CD14-positive monocyte (primary cell): ENCODE measurements around the gene CLIP4. TPM values are rescaled to one million over a fixed set of nuclear protein-coding genes. Genes with fewer than 3 reads are reported as not detected.

Experiments used
- DNase-seq, 3 donors: peaks; one replicate each; pipeline ENCODE4 v3.0.0-alpha.2; 2011 to 2022
- H2AFZ ChIP-seq: 2 replicates; pipeline ENCODE4 v1.6.0; 2012; ENCODE audit warnings: mild to moderate bottlenecking, low read depth, low read length, inconsistent platforms; ENCODE audit not compliant: insufficient read depth, poor library complexity, severe bottlenecking
- H3K27ac ChIP-seq, 2 donors: 1 replicate in 1 of 2; 2 replicates in 1 of 2; pipeline ENCODE4 v1.5.1; 2012 to 2013; ENCODE audit warnings: low read length in 2 of 2, control low read depth in 1 of 2, inconsistent platforms in 1 of 2, low read depth in 1 of 2, mild to moderate bottlenecking in 1 of 2
- H3K27me3 ChIP-seq, 2 donors: one replicate each; pipeline versions ENCODE4 v1.6.0 to v1.6.1; 2011 to 2013; ENCODE audit warnings: low read length in 2 of 2; ENCODE audit not compliant: control insufficient read depth in 2 of 2, insufficient read depth in 2 of 2
- H3K36me3 ChIP-seq, 2 donors: replicated peaks in 1 of 2; 1 replicate in 1 of 2; 2 replicates in 1 of 2; pipeline versions ENCODE4 v1.5.1 to v1.6.1; 2012 to 2013; ENCODE audit warnings: low read length in 2 of 2, control low read depth in 1 of 2, inconsistent platforms in 1 of 2, mild to moderate bottlenecking in 1 of 2; ENCODE audit not compliant: insufficient read depth in 2 of 2, control insufficient read depth in 1 of 2
- H3K4me1 ChIP-seq, 2 donors: 1 replicate in 1 of 2; 2 replicates in 1 of 2; pipeline versions ENCODE4 v1.5.1 to v1.6.1; 2012 to 2013; ENCODE audit warnings: low read length in 2 of 2, control low read depth in 1 of 2, inconsistent platforms in 1 of 2, mild to moderate bottlenecking in 1 of 2, moderate library complexity in 1 of 2; ENCODE audit not compliant: insufficient read depth in 2 of 2, control insufficient read depth in 1 of 2
- H3K4me2 ChIP-seq: replicated peaks from 2 replicates; pipeline ENCODE3; 2012; ENCODE audit warnings: low read length, moderate library complexity, mild to moderate bottlenecking; ENCODE audit not compliant: poor library complexity, severe bottlenecking; ENCODE audit errors: extremely low read depth
- H3K4me3 ChIP-seq, 3 experiments: fragments of 200-600 bp in 1 of 3; sonication (generic) in 1 of 3; replicated peaks in 1 of 3; 1 replicate in 2 of 3; 2 replicates in 1 of 3; pipeline ENCODE4 v1.5.1; 2011 to 2013; ENCODE audit warnings: low read length in 3 of 3, mild to moderate bottlenecking in 3 of 3, control low read depth in 2 of 3, low read depth in 2 of 3, inconsistent platforms in 1 of 3, moderate library complexity in 1 of 3
- H3K79me2 ChIP-seq: 2 replicates; pipeline ENCODE4 v1.6.0; 2012; ENCODE audit warnings: mild to moderate bottlenecking, control low read depth, inconsistent platforms, low read length, moderate library complexity; ENCODE audit not compliant: insufficient read depth
- H3K9ac ChIP-seq: 2 replicates; pipeline ENCODE4 v1.6.0; 2017; ENCODE audit warnings: low read length, mild to moderate bottlenecking; ENCODE audit not compliant: insufficient read depth, poor library complexity, severe bottlenecking
- H3K9me3 ChIP-seq, 2 donors: replicated peaks in 1 of 2; 1 replicate in 1 of 2; 2 replicates in 1 of 2; pipeline versions ENCODE4 v1.5.1 to v1.6.1; 2012 to 2013; ENCODE audit warnings: low read length in 2 of 2, control low read depth in 1 of 2; ENCODE audit not compliant: control insufficient read depth in 1 of 2, insufficient read depth in 1 of 2
- H4K20me1 ChIP-seq: 2 replicates; pipeline ENCODE4 v1.6.0; 2012; ENCODE audit warnings: mild to moderate bottlenecking, low read length, control low read depth, moderate library complexity; ENCODE audit not compliant: insufficient read depth
- H3K27ac Mint-ChIP-seq, 7 donors: one replicate each; pipeline ENCODE4 v1.8.0; 2020; ENCODE audit warnings: mild to moderate bottlenecking in 7 of 7, mixed read lengths in 7 of 7, moderate library complexity in 6 of 7, inconsistent platforms in 2 of 7
- H3K27me3 Mint-ChIP-seq, 3 donors: one replicate each; pipeline ENCODE4 v1.8.0; 2021 to 2022; ENCODE audit warnings: low read depth in 3 of 3, mild to moderate bottlenecking in 3 of 3, mixed read lengths in 3 of 3, moderate library complexity in 3 of 3, inconsistent platforms in 1 of 3
- H3K36me3 Mint-ChIP-seq, 2 donors: one replicate each; pipeline ENCODE4 v1.8.0; 2020; ENCODE audit warnings: mixed read lengths in 2 of 2, inconsistent platforms in 1 of 2, mild to moderate bottlenecking in 1 of 2
- H3K4me1 Mint-ChIP-seq: one replicate; pipeline ENCODE4 v1.8.0; 2020; ENCODE audit warnings: mild to moderate bottlenecking, mixed read lengths
- H3K4me3 Mint-ChIP-seq, 2 donors: one replicate each; pipeline ENCODE4 v1.8.0; 2020; ENCODE audit warnings: mild to moderate bottlenecking in 2 of 2, mixed read lengths in 2 of 2, moderate library complexity in 1 of 2
- H3K9me3 Mint-ChIP-seq, 7 donors: one replicate each; pipeline ENCODE4 v1.8.0; 2020 to 2022; ENCODE audit warnings: mixed read lengths in 7 of 7, mild to moderate bottlenecking in 6 of 7, moderate library complexity in 6 of 7, inconsistent platforms in 2 of 7
- CTCF ChIP-seq: fragments of 200-600 bp; IDR thresholded peaks from one replicate; pipeline ENCODE4 v1.8.0; 2022; ENCODE audit warnings: antibody characterized with exemption, mild to moderate bottlenecking
- whole genome bisulfite sequencing: methylation state at CpG from one replicate; pipeline ENCODE4 v1.1.5; 2013; ENCODE audit warnings: missing lambda C conversion rate; ENCODE audit not compliant: insufficient coverage; 5-methylcytosine and 5-hydroxymethylcytosine counted together
- intact Hi-C, 2 donors: fragments of 100-400 bp; cut with micrococcal nuclease; formaldehyde crosslinking; loops; one replicate each; pipeline versions ENCODE4 v1.15.0 to v1.15.1; 2023
- polyA plus RNA-seq, 3 donors: library from polyadenylated mRNA; depleted of rRNA in 1 of 3; unstranded in 2 of 3; stranded (reverse) in 1 of 3; fragments of 300-500 nt in 2 of 3; fragments of >200 nt in 1 of 3; fragmentation: Illumina TruSeq in 2 of 3; gene quantifications; 1 replicate in 2 of 3; 2 replicates in 1 of 3; pipeline ENCODE4 v1.2.3, GENCODE V29; 2012 to 2021

The CLIP4 gene
- polyA plus RNA-seq, 3 donors: 19.6 to 29.8 (median 21.7) TPM

- Histone ChIP-seq H3K36me3 (no peaks in the 10 kb centered on the region), H3K4me3 (no peak overlapping the region), H3K4me2 (no peak overlapping the region), H3K4me1 (peaks cover 0 to 20% of the 10 kb centered on the region in 2 donors), H3K9me3 (no peaks in the 10 kb centered on the region), H3K9ac (no peak overlapping the region), H2AFZ (no peak overlapping the region), H3K27ac (no peak overlapping the region), H3K27me3 (no peaks in the 10 kb centered on the region), H4K20me1 (no peaks in the 10 kb centered on the region), H3K79me2 (no peaks in the 10 kb centered on the region)
- Mint-ChIP-seq H3K9me3 (no peaks in the 10 kb centered on the region), H3K4me1 (peaks cover 3% of the 10 kb centered on the region), H3K4me3 (no peak overlapping the region), H3K36me3 (no peaks in the 10 kb centered on the region), H3K27ac (peak overlapping the region in 2 of 7 donors; percentile 15 to 20), H3K27me3 (peaks cover 8 to 11% (median 10%) of the 10 kb centered on the region in 3 donors)
- intact Hi-C loops: no loop called here
- no peak for TF ChIP-seq CTCF
- DNase-seq: peak in 1 of 3 donors; percentile 20
- WGBS: 34% methylated on average over 9 of the region's 9 CpGs
Measured at GRCh38 chr2:29213888-29214291, 98.7 kb downstream of the CLIP4 start.

- DNase-seq: no peak
- no peak overlapping the region for H3K4me3 ChIP-seq
- H3K79me2 ChIP-seq: no peaks in the 10 kb centered on the region
- H2AFZ ChIP-seq: no peak overlapping the region
- WGBS: 88% methylated on average over 4 of the region's 5 CpGs
- no peaks in the 10 kb centered on the region for H3K9me3 ChIP-seq
- peaks cover 0 to 20% of the 10 kb centered on the region in 2 donors for H3K4me1 ChIP-seq
- no peaks in the 10 kb centered on the region for H4K20me1 ChIP-seq
- no peak overlapping the region for H3K9ac ChIP-seq
- no peaks in the 10 kb centered on the region for H3K36me3 Mint-ChIP-seq
- H3K27me3 ChIP-seq: no peaks in the 10 kb centered on the region
- H3K9me3 Mint-ChIP-seq: no peaks in the 10 kb centered on the region
- H3K27me3 Mint-ChIP-seq: peaks cover 8 to 15% (median 11%) of the 10 kb centered on the region in 3 donors
- no peak overlapping the region for H3K27ac ChIP-seq
- intact Hi-C loops: no loop called here
- no peak overlapping the region for H3K4me3 Mint-ChIP-seq
- no peaks in the 10 kb centered on the region for H3K36me3 ChIP-seq
- peaks cover 3% of the 10 kb centered on the region for H3K4me1 Mint-ChIP-seq
- no peak overlapping the region for H3K4me2 ChIP-seq
- TF ChIP-seq CTCF: no peak
- no peak overlapping the region for H3K27ac Mint-ChIP-seq
Measured at GRCh38 chr2:29215073-29215472, 99.9 kb downstream of the CLIP4 start.
